ENCODE results near the gene HIPK2. TPM values are rescaled to one million over a fixed set of nuclear protein-coding genes. Genes with fewer than 3 reads are reported as not detected.

The HIPK2 gene
- polyA plus RNA-seq, 2 of the 4 experiments (the other 2 are of a cell fraction), result 11.3 to 12.1 TPM

DNA sequence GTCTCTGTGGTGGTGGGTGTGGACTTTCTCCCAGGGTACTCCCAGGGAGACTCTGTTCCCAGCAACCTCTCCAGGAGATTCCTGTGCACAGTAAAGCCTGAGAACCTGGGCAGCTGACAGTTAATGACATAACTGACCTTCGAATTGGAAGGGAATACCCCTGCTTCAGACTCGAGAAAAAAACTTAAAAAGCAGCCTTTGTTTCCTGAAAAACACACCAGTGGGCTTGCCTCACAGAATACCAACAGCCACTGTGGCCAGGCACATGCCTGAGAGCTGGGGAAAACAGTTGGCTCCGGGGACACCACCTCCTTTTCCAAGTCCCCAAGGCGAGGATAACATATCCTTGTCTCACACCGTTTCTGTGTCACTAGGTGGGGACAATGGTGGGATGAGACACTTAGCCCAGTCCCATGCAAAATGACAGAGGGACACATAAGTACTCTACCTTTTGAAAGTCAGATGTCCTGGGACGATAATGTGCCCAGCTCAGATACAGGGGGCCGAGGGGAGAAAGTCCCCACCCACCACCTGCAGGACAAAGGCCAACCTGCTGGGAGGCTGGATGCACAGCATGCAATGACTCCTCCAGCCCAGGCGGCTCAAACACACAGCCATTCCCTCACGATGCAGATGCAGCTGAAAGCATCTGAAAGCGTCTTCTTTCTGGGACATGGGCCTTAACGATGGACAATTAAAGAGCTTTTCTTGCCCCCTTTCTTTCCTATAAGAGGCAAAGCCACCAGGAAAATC is 65.6 kb downstream of the HIPK2 start:
- 85% methylated on average over 11 of the region's 11 CpGs for WGBS (ENCODE audit: missing lambda C conversion rate)
- no peak overlapping the region for H3K27ac ChIP-seq
- no peak overlapping the region for H3K4me2 ChIP-seq
- H3K9me3 ChIP-seq, result no peaks in the 10 kb centered on the region
- no peak overlapping the region for H3K4me3 ChIP-seq
- ChIA-PET POLR2A (no interaction called here), CTCF (interaction anchor here (0.8 to 1.1 kb wide), 4 partner anchors 13 to 65 kb away, joined by 3 read pairs; no protein-coding TSS in a partner anchor)
- FAIRE-seq, result no peak
- H3K4me1 ChIP-seq, result no peaks in the 10 kb centered on the region
- TF ChIP-seq JUN (IDR thresholded peaks at IDR 0.05) (no peak), RCOR1 (IDR thresholded peaks at IDR 0.05; ENCODE audit: low read depth, low read length) (no peak), ESRRA (IDR thresholded peaks at IDR 0.05; ENCODE audit: borderline replicate concordance, low read length) (no peak), HOXB5 (CRISPR knock-in tag; IDR thresholded peaks at IDR 0.05) (no peak), RARB (CRISPR knock-in tag; IDR thresholded peaks at IDR 0.05) (no peak), HMGXB4 (CRISPR knock-in tag; IDR thresholded peaks at IDR 0.05; ENCODE audit: borderline replicate concordance) (no peak), TFCP2L1 (CRISPR knock-in tag; IDR thresholded peaks at IDR 0.05) (no peak), NR3C1 (IDR thresholded peaks at IDR 0.05) (no peak), EP300 (IDR thresholded peaks at IDR 0.05) (no peak), JUNB (IDR thresholded peaks at IDR 0.05) (no peak), E2F6 (IDR thresholded peaks at IDR 0.05; ENCODE audit: borderline replicate concordance, low read depth) (no peak), HEYL (CRISPR knock-in tag; IDR thresholded peaks at IDR 0.05) (no peak), HOXB13 (CRISPR knock-in tag; IDR thresholded peaks at IDR 0.05; ENCODE audit: low read depth) (no peak)
- TF ChIP-seq, protein P1, sequence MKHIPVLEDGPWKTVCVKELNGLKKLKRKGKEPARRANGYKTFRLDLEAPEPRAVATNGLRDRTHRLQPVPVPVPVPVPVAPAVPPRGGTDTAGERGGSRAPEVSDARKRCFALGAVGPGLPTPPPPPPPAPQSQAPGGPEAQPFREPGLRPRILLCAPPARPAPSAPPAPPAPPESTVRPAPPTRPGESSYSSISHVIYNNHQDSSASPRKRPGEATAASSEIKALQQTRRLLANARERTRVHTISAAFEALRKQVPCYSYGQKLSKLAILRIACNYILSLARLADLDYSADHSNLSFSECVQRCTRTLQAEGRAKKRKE (CRISPR knock-in tag; IDR thresholded peaks at IDR 0.05; ENCODE audit: low read depth), result no peak
- TF ChIP-seq, protein P2, sequence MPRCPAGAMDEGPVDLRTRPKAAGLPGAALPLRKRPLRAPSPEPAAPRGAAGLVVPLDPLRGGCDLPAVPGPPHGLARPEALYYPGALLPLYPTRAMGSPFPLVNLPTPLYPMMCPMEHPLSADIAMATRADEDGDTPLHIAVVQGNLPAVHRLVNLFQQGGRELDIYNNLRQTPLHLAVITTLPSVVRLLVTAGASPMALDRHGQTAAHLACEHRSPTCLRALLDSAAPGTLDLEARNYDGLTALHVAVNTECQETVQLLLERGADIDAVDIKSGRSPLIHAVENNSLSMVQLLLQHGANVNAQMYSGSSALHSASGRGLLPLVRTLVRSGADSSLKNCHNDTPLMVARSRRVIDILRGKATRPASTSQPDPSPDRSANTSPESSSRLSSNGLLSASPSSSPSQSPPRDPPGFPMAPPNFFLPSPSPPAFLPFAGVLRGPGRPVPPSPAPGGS (IDR thresholded peaks at IDR 0.05), result no peak
- no peak for ATAC-seq
- DNase-seq (ENCODE audit: low read depth in 1 of 2, low spot score in 1 of 2), result no peak

DNA sequence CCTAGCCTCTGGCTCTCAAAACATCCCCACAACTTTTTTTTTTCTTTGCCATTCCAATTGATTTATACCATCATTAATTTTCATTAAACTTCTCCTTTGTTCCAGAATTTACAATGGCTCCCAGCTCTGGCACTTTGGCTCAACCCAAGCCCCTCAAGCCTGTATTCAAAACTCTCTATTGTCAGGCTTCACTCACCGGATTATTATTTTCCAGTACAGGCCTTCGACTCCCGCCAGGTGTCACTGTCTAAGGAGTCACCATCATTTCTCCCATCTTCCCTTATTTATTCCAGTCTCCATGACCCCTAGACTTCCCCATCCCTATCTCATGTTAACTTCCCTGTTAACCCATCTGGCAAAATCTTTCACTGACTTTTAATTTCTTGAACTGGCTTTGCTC is 67.8 kb downstream of the HIPK2 start:
- ChIA-PET CTCF (interaction anchor here (2.6 kb wide), 1 partner anchor 64 kb away, joined by 7 read pairs; no protein-coding TSS in a partner anchor), POLR2A (no interaction called here)
- TF ChIP-seq SMC3 (IDR thresholded peaks at IDR 0.05), result 0 out of 3 replicates have a peak, but pooled peaks have one; percentile 10
- TF ChIP-seq ZFP36 (IDR thresholded peaks at IDR 0.05; ENCODE audit: borderline replicate concordance, partially characterized antibody), result no peak
- H3K4me3 ChIP-seq, result no peak overlapping the region
- H3K4me2 ChIP-seq, result no peak overlapping the region
- DNase-seq (ENCODE audit: low read depth in 1 of 2, low spot score in 1 of 2), result no peak
- no peak overlapping the region for H3K27ac ChIP-seq
- no peak for FAIRE-seq
- WGBS (ENCODE audit: missing lambda C conversion rate), result 95% methylated on average over 3 of the region's 3 CpGs
- ATAC-seq, result no peak
- H3K9me3 ChIP-seq, result no peaks in the 10 kb centered on the region
- no peaks in the 10 kb centered on the region for H3K4me1 ChIP-seq

DNA sequence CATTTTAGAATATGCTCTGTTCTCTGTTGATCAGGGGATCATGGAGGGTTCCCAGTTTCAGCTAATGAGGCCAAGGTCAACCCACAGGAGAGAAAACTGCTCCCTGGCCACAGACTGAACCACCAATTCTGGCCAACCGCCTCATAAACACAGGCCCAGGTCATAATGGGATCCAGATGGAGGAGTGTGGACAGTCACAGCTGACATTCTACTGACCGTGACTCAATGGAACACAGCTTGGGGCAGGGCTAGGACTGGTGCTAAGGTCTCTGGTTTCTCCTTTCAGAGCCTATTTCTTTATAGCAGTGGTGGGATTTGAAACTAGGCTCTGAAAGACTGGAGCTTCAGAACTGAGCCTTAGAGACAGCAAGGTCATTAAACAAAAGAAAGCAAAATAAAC is 68.3 kb downstream of the HIPK2 start:
- WGBS (ENCODE audit: missing lambda C conversion rate), result 91% methylated on average over 2 of the region's 2 CpGs
- FAIRE-seq (no peak), DNase-seq (ENCODE audit: low read depth in 1 of 2, low spot score in 1 of 2) (no peak), ATAC-seq (no peak)
- Histone ChIP-seq H3K4me3 (no peak overlapping the region), H3K27ac (no peak overlapping the region), H3K4me1 (no peaks in the 10 kb centered on the region), H3K4me2 (no peak overlapping the region), H3K9me3 (no peaks in the 10 kb centered on the region)
- ChIA-PET POLR2A (no interaction called here), CTCF (interaction anchor here (1.0 to 2.6 kb wide), 4 partner anchors 13 to 63 kb away, joined by 3 to 7 read pairs (median 4); no protein-coding TSS in a partner anchor)
- TF ChIP-seq CTCF (IDR thresholded peaks at IDR 0.05) (no peak), MAX (IDR thresholded peaks at IDR 0.05) (no peak), USF2 (IDR thresholded peaks at IDR 0.05) (no peak), POLR2AphosphoS2 (conservative IDR thresholded peaks at IDR 0.05; ENCODE audit: low read length) (no peak), HOXB5 (CRISPR knock-in tag; IDR thresholded peaks at IDR 0.05) (no peak), ZSCAN20 (CRISPR knock-in tag; IDR thresholded peaks at IDR 0.05) (no peak), FOXS1 (CRISPR knock-in tag; IDR thresholded peaks at IDR 0.05) (no peak), RAD21 (conservative IDR thresholded peaks at IDR 0.05 in 1 of 2, IDR thresholded peaks at IDR 0.05 in 1 of 2) (no peak), HOXB13 (CRISPR knock-in tag; IDR thresholded peaks at IDR 0.05; ENCODE audit: low read depth) (no peak), E2F6 (IDR thresholded peaks at IDR 0.05; ENCODE audit: borderline replicate concordance, low read depth) (no peak)

All from A549 (cell line).